SK-N-SH (cell line): ENCODE data around the gene GGCT. TPM values are rescaled to one million over a fixed set of nuclear protein-coding genes. Genes with fewer than 3 reads are reported as not detected.

Experiments used
- CTCF ChIA-PET: fragments of 300-600, 350-600 bp; formaldehyde crosslinking; extraction: SDS; loops from one replicate; lab custom pipeline; 2021; lab: Yijun Ruan, JAX
- POLR2A ChIA-PET: fragments of 350-600 bp; sonication (Branson Sonifier 250); formaldehyde crosslinking; extraction: SDS; loops from one replicate; lab custom pipeline; 2020; ENCODE audit warnings: antibody characterized with exemption, inconsistent platforms; lab: Yijun Ruan, JAX
- DNase-seq: peaks from one replicate; pipeline ENCODE4 v3.0.0; 2012
- H2AFZ ChIP-seq: fragments of 200-600 bp; sonication (generic); 2 replicates; pipeline ENCODE4 v1.8.1; 2016; ENCODE audit warnings: antibody characterized with exemption, mild to moderate bottlenecking, low read depth
- H3F3A ChIP-seq: fragments of 200-600 bp; sonication (generic); replicated peaks from 2 replicates; pipeline ENCODE3; 2016; ENCODE audit warnings: antibody characterized with exemption, mild to moderate bottlenecking; ENCODE audit not compliant: insufficient read depth
- H3K27ac ChIP-seq, 2 experiments: fragments of 200-500 bp in 1 of 2; fragments of 200-600 bp in 1 of 2; sonication (Bioruptor generic) in 1 of 2; sonication (generic), shearing (Covaris generic) in 1 of 2; 2 replicates each; pipeline versions ENCODE4 v1.5.1 to v1.6.1; 2014 to 2016; ENCODE audit warnings: low read depth in 2 of 2, inconsistent platforms in 1 of 2, low read length in 1 of 2, mild to moderate bottlenecking in 1 of 2, mixed read lengths in 1 of 2
- H3K27me3 ChIP-seq: fragments of 200-600 bp; sonication (generic), shearing (Covaris generic); 2 replicates; pipeline ENCODE4 v1.6.1; 2016; ENCODE audit warnings: mixed run types; ENCODE audit not compliant: insufficient read depth
- H3K36me3 ChIP-seq, 2 experiments: fragments of 200-500 bp in 1 of 2; fragments of 200-600 bp in 1 of 2; sonication (Bioruptor generic) in 1 of 2; sonication (generic) in 1 of 2; replicated peaks in 1 of 2; 2 replicates each; pipeline versions ENCODE3 to v1.5.1; 2014 to 2016; ENCODE audit warnings: low read length in 1 of 2, mild to moderate bottlenecking in 1 of 2; ENCODE audit not compliant: insufficient read depth in 2 of 2, control insufficient read depth in 1 of 2
- H3K4me1 ChIP-seq, 2 experiments: fragments of 200-500 bp in 1 of 2; fragments of 200-600 bp in 1 of 2; sonication (Bioruptor generic) in 1 of 2; sonication (generic), shearing (Covaris generic) in 1 of 2; 2 replicates each; pipeline versions ENCODE4 v1.5.1 to v1.6.1; 2014 to 2016; ENCODE audit warnings: low read depth in 1 of 2, low read length in 1 of 2, mixed run types in 1 of 2; ENCODE audit not compliant: insufficient read depth in 2 of 2, control insufficient read depth in 1 of 2
- H3K4me2 ChIP-seq: fragments of 200-600 bp; sonication (generic), shearing (Covaris generic); 2 replicates; pipeline ENCODE4 v1.6.1; 2017; ENCODE audit warnings: mixed run types
- H3K4me3 ChIP-seq, 2 experiments: fragments of 200-500 bp in 1 of 2; fragments of 200-600 bp in 1 of 2; sonication (Bioruptor generic) in 1 of 2; sonication (generic), shearing (Covaris generic) in 1 of 2; 2 replicates each; pipeline versions ENCODE4 v1.5.1 to v1.8.1; 2014 to 2016; ENCODE audit warnings: low read depth in 2 of 2, inconsistent platforms in 1 of 2, low read length in 1 of 2, mild to moderate bottlenecking in 1 of 2, mixed read lengths in 1 of 2, moderate library complexity in 1 of 2
- H3K79me2 ChIP-seq: fragments of 200-600 bp; sonication (generic); 2 replicates; pipeline ENCODE4 v1.8.1; 2017; ENCODE audit warnings: mild to moderate bottlenecking; ENCODE audit not compliant: insufficient read depth
- H3K9ac ChIP-seq: fragments of 200-600 bp; sonication (generic); 2 replicates; pipeline ENCODE4 v1.6.1; 2017; ENCODE audit warnings: mixed run types
- H3K9me2 ChIP-seq: fragments of 200-600 bp; sonication (generic); 2 replicates; pipeline ENCODE4 v1.6.1; 2017; ENCODE audit warnings: mixed run types
- H3K9me3 ChIP-seq: fragments of 200-600 bp; sonication (generic); 2 replicates; pipeline ENCODE4 v1.6.1; 2017; ENCODE audit warnings: mixed run types, mild to moderate bottlenecking, moderate library complexity
- H4K20me1 ChIP-seq: fragments of 200-600 bp; sonication (generic); 2 replicates; pipeline ENCODE4 v1.6.1; 2017; ENCODE audit warnings: mild to moderate bottlenecking, mixed run types; ENCODE audit not compliant: insufficient read depth
- EP300 ChIP-seq, 2 experiments: IDR thresholded peaks; 2 replicates each; pipeline versions ENCODE4 v1.4.0 to v1.6.1; 2012; ENCODE audit warnings: borderline replicate concordance in 1 of 2, low read depth in 1 of 2, low read length in 1 of 2
- FOXM1 ChIP-seq: IDR thresholded peaks from 2 replicates; pipeline ENCODE4 v1.4.0; 2012; ENCODE audit warnings: low read depth, mild to moderate bottlenecking
- GABPA ChIP-seq: IDR thresholded peaks from 2 replicates; pipeline ENCODE4 v1.4.0; 2012; ENCODE audit warnings: low read depth, mild to moderate bottlenecking
- GATA2 ChIP-seq: sonication (generic); formaldehyde crosslinking; IDR thresholded peaks from 2 replicates; pipeline ENCODE4 v1.5.0; 2020; ENCODE audit warnings: mild to moderate bottlenecking, missing genetic modification reagents
- MXI1 ChIP-seq: IDR thresholded peaks from 2 replicates; pipeline ENCODE4 v1.6.1; 2012; ENCODE audit warnings: mild to moderate bottlenecking, low read depth, low read length, improper control_type of control experiment
- NRF1 ChIP-seq: IDR thresholded peaks from 2 replicates; pipeline ENCODE4 v1.6.1; 2012; ENCODE audit warnings: low read depth, mild to moderate bottlenecking, low read length
- RAD21 ChIP-seq: IDR thresholded peaks from 2 replicates; pipeline ENCODE4 v1.6.1; 2012; ENCODE audit warnings: mild to moderate bottlenecking, low read length
- TEAD4 ChIP-seq: IDR thresholded peaks from 2 replicates; pipeline ENCODE4 v1.4.0; 2012; ENCODE audit warnings: mild to moderate bottlenecking, borderline replicate concordance; ENCODE audit not compliant: insufficient read depth
- USF2 ChIP-seq: fragments of 150-350 bp; IDR thresholded peaks from 2 replicates; pipeline ENCODE4 v1.6.1; 2017; ENCODE audit warnings: antibody characterized with exemption, low read length, low read depth, borderline replicate concordance
- WGBS: methylation state at CpG from one replicate; pipeline ENCODE4 v1.1.6; 2017; ENCODE audit warnings: low lambda C conversion rate; 5-methylcytosine and 5-hydroxymethylcytosine counted together
- polyA plus RNA-seq, 3 experiments: library from polyadenylated mRNA; depleted of rRNA; stranded (reverse); fragments of >200 nt; gene quantifications; 2 replicates each; pipeline ENCODE4 v1.2.3, GENCODE V29; 2012
- TF ChIP-seq, protein P1 (sequence below): IDR thresholded peaks from 2 replicates; pipeline ENCODE4 v1.4.0; 2012; ENCODE audit warnings: low read depth, borderline replicate concordance

The GGCT gene
- polyA plus RNA-seq, 1 of the 3 experiments (the other 2 are of a cell fraction), result 20.8 TPM

DNA sequence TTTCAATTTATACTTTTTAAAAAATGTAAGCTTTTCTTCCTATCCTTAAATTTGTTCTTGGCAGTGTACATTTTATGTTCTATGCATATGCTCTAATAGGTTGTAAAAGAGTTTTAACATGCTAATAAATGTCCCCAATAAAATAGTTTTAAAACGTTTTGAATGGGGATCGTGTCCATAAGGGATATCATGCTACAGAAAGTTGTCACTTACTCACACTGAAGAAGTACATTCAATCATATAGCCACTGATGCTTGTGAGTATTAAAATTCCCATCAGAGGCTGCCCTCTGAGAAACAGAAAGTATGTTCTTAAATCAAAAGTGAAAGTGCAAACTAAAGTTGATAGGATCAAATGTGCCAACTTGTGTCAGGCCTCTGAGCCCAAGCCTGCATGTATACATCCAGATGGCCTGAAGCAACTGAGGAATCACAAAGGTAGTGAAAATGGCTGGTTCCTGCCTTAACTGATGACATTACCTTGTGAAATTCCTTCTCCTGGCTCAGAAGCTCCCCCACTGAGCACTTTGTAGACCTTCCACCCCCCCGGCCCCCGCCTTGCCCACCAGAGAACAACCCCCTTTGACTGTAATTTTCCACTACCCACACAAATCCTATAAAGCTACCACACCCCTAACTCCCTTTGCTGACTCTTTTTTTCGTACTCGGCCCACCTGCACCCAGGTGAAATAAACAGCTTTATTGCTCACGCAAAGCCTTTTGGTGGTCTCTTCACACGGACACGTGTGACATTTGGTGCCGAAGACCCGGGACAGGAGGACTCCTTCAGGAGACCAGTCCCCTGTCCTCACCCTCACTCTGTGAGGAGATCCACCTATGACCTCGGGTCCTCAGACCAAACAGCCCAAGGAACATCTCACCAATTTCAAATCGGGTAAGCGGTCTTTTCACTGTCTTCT is 25.2 kb downstream of the GGCT start:
- Histone ChIP-seq H3K27ac (peak overlapping the region; percentile 90 to 96), H3K27me3 (no peaks in the 10 kb centered on the region), H3K9me3 (no peaks in the 10 kb centered on the region), H3K9me2 (no peaks in the 10 kb centered on the region), H3K4me1 (peaks cover 0 to 32% of the 10 kb centered on the region in 2 experiments; a peak in 2 of 4 replicates), H4K20me1 (no peaks in the 10 kb centered on the region), H3K9ac (peak overlapping the region; percentile 91), H3K79me2 (peaks cover 19% of the 10 kb centered on the region; the same call in 1 of the 2 replicates), H3K36me3 (peaks cover 0 to 6% of the 10 kb centered on the region in 2 experiments), H2AFZ (peak overlapping the region; percentile 84), H3K4me3 (peak overlapping the region; percentile 85 to 90), H3K4me2 (peak overlapping the region; percentile 94), H3F3A (peaks cover 11% of the 10 kb centered on the region)
- CTCF ChIA-PET, result interaction anchor here (0.9 to 2.4 kb wide), 10 partner anchors 8 to 85 kb away, joined by 3 to 11 read pairs (median 4); no protein-coding TSS in a partner anchor
- POLR2A ChIA-PET, result interaction anchor here (2.0 to 2.6 kb wide), 3 partner anchors 13 to 31 kb away, joined by 6 to 13 read pairs (median 10); no protein-coding TSS in a partner anchor
- WGBS, result 86% methylated on average over 14 of the region's 14 CpGs
- DNase-seq, result no peak
- TF ChIP-seq USF2 (no peak), TEAD4 (no peak), RAD21 (no peak), FOXM1 (no peak), EP300 (IDR thresholded peaks at IDR 0.05; ENCODE audit: borderline replicate concordance in 1 of 2, low read depth in 1 of 2, low read length in 1 of 2) (no peak), GABPA (no peak), NRF1 (no peak), MXI1 (no peak), GATA2 (no peak)
- TF ChIP-seq, protein P1, sequence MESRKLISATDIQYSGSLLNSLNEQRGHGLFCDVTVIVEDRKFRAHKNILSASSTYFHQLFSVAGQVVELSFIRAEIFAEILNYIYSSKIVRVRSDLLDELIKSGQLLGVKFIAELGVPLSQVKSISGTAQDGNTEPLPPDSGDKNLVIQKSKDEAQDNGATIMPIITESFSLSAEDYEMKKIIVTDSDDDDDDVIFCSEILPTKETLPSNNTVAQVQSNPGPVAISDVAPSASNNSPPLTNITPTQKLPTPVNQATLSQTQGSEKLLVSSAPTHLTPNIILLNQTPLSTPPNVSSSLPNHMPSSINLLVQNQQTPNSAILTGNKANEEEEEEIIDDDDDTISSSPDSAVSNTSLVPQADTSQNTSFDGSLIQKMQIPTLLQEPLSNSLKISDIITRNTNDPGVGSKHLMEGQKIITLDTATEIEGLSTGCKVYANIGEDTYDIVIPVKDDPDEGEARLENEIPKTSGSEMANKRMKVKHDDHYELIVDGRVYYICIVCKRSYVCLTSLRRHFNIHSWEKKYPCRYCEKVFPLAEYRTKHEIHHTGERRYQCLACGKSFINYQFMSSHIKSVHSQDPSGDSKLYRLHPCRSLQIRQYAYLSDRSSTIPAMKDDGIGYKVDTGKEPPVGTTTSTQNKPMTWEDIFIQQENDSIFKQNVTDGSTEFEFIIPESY, result no peak
